AG04450 (cell line): ENCODE results near the gene RPS6KC1. TPM values are rescaled to one million over a fixed set of nuclear protein-coding genes. Genes with fewer than 3 reads are reported as not detected.
"Not testable (repeated sequence)": the region's sequence is repeated elsewhere in the genome, so short reads cannot be mapped to it uniquely, and the experiment has no call there.

Source experiments
- CTCF ChIA-PET: fragments of 300-600, 350-600 bp; formaldehyde crosslinking; extraction: SDS; loops from one replicate; lab custom pipeline; 2022; ENCODE audit warnings: antibody characterized with exemption, inconsistent platforms; lab: Charles Lee
- POLR2A ChIA-PET: fragments of 350-600 bp; formaldehyde crosslinking; extraction: SDS; loops from one replicate; lab custom pipeline; 2021; ENCODE audit warnings: antibody characterized with exemption, inconsistent platforms; lab: Yijun Ruan, JAX
- DNase-seq: peaks from one replicate; pipeline ENCODE4 v3.0.0-alpha.2; 2011; ENCODE audit warnings: low read depth, low spot score
- H3K27ac ChIP-seq: one replicate; pipeline ENCODE4 v1.5.1; 2012; ENCODE audit warnings: low read depth, low read length, control low read depth
- H3K27me3 ChIP-seq: one replicate; pipeline ENCODE4 v1.6.0; 2012; ENCODE audit warnings: low read length; ENCODE audit not compliant: control insufficient read depth, insufficient read depth
- H3K4me3 ChIP-seq: 2 replicates; pipeline ENCODE4 v1.5.1; 2011; ENCODE audit warnings: mild to moderate bottlenecking, low read depth, low read length, control low read depth
- H3K9me3 ChIP-seq: 2 replicates; pipeline ENCODE4 v1.5.1; 2012; ENCODE audit warnings: low read length; ENCODE audit not compliant: control insufficient read depth, insufficient read depth
- polyA plus RNA-seq: library from polyadenylated mRNA; depleted of rRNA; stranded (reverse); fragments of >200 nt; gene quantifications from 2 replicates; pipeline ENCODE4 v1.2.3, GENCODE V29; 2011
- TF ChIP-seq, protein P1 (sequence below): IDR thresholded peaks from 2 replicates; pipeline ENCODE4 v1.5.1; 2011; ENCODE audit warnings: low read depth, low read length, control low read depth, inconsistent platforms

The RPS6KC1 gene
- polyA plus RNA-seq, 1 experiment, result 25.3 TPM

DNA sequence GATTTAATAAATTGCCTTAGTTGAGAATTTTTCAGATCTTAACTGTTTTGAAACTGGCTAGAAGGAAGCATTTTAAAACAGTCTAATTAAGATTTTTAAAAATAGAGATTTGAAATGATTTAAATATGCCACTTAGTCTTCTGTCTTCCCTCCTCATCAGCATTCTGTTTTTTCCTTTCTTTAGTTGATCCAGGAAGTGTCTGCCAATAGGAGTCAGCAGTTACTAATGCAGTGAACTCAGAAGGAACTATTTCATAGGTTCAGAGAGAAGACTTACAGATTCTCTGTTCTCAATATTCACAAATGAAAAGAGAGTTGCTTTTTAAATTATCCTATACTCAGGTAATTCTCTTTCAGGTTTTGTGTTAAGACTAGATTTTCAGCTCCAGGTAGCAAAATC lies 84.5 kb downstream of the RPS6KC1 start:
- TF ChIP-seq, protein P1, sequence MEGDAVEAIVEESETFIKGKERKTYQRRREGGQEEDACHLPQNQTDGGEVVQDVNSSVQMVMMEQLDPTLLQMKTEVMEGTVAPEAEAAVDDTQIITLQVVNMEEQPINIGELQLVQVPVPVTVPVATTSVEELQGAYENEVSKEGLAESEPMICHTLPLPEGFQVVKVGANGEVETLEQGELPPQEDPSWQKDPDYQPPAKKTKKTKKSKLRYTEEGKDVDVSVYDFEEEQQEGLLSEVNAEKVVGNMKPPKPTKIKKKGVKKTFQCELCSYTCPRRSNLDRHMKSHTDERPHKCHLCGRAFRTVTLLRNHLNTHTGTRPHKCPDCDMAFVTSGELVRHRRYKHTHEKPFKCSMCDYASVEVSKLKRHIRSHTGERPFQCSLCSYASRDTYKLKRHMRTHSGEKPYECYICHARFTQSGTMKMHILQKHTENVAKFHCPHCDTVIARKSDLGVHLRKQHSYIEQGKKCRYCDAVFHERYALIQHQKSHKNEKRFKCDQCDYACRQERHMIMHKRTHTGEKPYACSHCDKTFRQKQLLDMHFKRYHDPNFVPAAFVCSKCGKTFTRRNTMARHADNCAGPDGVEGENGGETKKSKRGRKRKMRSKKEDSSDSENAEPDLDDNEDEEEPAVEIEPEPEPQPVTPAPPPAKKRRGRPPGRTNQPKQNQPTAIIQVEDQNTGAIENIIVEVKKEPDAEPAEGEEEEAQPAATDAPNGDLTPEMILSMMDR, result no peak
- ChIA-PET CTCF (interaction anchor here (0.5 to 1.8 kb wide), 5 partner anchors 13 to 130 kb away, joined by 3 to 5 read pairs (median 5); no protein-coding TSS in a partner anchor), POLR2A (no interaction called here)
- Histone ChIP-seq H3K4me3 (no peak overlapping the region), H3K9me3 (no peaks in the 10 kb centered on the region), H3K27ac (no peak overlapping the region), H3K27me3 (no peaks in the 10 kb centered on the region)
- no peak for DNase-seq

DNA sequence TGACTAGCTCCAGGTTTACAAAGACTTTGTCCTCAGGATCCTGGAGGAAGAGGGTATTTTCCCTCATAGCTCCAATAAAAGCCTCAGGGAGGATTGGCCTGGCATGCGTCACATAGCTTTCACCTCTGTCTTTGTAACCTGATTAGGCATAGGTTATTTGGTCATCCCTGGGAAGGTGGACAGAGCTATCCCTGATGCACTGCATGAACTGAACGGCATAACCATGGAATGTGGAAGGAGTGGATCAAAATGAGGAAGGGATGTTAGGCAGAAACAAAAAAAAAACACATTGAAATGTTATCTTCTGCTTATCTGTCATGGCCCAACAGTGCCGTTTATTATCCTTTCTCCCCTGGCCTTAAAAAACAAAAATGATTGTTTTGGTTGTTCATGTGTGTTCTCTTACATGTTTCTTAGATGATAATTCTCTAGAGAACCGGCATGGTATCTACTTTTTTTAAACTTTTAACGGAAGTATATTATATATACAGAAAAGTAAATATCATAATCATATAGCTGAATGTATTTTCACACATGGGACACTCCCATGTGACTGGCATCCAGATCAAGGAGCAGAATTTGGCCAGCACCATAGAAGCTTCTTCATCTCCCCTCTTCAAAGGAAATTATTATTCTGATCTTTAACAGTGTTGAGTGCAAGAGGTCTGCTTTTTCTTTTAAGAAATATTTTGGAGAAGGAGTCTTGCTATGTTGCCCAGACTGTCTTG lies 85.3 kb downstream of the RPS6KC1 start:
- TF ChIP-seq, protein P1, result no peak
- ChIA-PET POLR2A (no interaction called here), CTCF (interaction anchor here (0.5 to 1.8 kb wide), 5 partner anchors 14 to 130 kb away, joined by 3 to 5 read pairs (median 5); no protein-coding TSS in a partner anchor)
- H3K4me3 ChIP-seq, result no peak overlapping the region
- H3K27me3 ChIP-seq, result no peaks in the 10 kb centered on the region
- no peaks in the 10 kb centered on the region for H3K9me3 ChIP-seq
- H3K27ac ChIP-seq, result no peak overlapping the region
- no peak for DNase-seq

DNA sequence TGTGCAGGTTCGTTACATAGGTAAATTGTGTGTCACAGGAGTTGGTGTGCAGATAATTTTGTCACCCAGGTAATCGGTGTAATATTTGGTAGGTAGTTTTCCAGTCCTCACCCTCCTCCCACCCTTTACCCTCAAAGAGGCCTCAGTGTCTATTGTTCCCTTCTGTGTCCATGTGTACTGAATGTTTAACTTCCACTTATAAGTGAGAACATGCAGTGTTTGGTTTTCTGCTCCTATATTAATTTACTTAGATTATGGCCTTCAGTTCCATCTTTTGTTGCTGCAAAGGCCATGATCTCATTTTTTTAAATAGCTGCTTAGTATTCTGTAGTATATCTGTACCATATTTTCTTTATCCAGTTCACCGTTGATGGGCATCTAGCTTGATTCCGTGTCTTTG lies 87.3 kb downstream of the RPS6KC1 start:
- no peak overlapping the region for H3K4me3 ChIP-seq
- ChIA-PET POLR2A (no interaction called here), CTCF (no interaction called here)
- DNase-seq, result no peak
- no peak overlapping the region for H3K27ac ChIP-seq
- H3K27me3 ChIP-seq, result no peaks in the 10 kb centered on the region
- TF ChIP-seq, protein P1, result no peak
- no peaks in the 10 kb centered on the region for H3K9me3 ChIP-seq

DNA sequence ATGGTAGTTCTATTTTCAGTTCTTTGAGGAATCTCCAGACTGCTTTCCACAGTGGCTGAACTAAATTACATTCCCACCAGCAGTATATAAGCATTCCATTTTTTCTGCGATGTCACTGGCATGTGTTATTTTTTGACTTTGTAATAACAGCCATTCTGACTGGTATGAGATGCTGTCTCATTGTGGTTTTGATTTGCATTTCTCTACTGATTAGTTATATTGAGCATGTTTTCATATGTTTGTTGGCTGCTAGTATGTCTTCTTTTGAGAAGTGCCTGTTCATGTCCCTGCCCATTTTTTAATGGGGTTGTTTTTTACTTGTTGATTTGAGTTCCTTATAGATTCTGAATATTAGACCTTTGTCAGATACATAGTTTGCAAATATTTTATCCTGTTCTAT lies 87.9 kb downstream of the RPS6KC1 start:
- no peak for DNase-seq
- POLR2A ChIA-PET, result no interaction called here
- no peak overlapping the region for H3K27ac ChIP-seq
- TF ChIP-seq, protein P1, result no peak
- no peaks in the 10 kb centered on the region for H3K9me3 ChIP-seq
- H3K27me3 ChIP-seq, result no peaks in the 10 kb centered on the region
- H3K4me3 ChIP-seq, result no peak overlapping the region
- CTCF ChIA-PET, result no interaction called here

DNA sequence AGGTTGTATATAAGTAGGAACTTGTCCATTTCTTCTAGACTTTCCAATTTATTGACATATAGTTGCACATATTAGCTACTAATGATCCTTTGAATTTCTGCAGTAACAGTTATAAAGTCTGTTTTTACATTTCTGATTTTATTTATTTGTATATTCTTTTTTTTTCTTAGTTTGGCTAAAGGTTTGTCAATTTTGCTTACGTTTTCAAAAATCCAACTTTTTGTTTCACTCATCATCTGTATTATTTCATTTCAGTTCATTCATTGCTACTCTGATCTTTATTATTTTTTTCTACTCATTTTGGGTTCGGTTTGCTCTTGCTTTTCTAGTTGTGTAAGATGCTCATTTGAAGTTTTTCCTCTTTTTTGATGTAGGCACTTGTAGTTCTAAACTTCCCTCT lies 97.9 kb downstream of the RPS6KC1 start:
- DNase-seq, result no peak
- Histone ChIP-seq H3K9me3 (no peaks in the 10 kb centered on the region), H3K4me3 (no peak overlapping the region), H3K27ac (no peak overlapping the region), H3K27me3 (no peaks in the 10 kb centered on the region)
- POLR2A ChIA-PET, result no interaction called here
- CTCF ChIA-PET, result no interaction called here
- TF ChIP-seq, protein P1, result no peak

DNA sequence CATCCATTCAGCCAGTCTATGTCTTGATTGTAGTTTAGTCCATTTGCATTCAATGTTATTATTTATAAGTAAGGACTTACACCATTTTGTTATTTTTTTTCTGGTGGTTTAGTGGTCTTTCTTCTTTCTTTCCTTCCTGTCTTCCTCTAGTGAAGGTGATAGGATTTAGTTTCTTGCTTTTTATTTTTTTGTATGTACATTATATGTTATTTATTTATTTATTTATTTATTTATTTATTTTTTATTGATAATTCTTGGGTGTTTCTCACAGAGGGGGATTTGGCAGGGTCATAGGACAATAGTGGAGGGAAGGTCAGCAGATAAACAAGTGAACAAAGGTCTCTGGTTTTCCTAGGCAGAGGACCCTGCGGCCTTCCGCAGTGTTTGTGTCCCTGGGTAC lies 99.0 kb downstream of the RPS6KC1 start:
- H3K27me3 ChIP-seq, CTCF ChIA-PET, POLR2A ChIA-PET, H3K27ac ChIP-seq, H3K4me3 ChIP-seq, DNase-seq, H3K9me3 ChIP-seq: not testable (repeated sequence)
